Mesodermal cell (in vitro differentiated cells): ENCODE results near the gene CRYM. TPM values are rescaled to one million over a fixed set of nuclear protein-coding genes. Genes with fewer than 3 reads are reported as not detected.
A peak's percentile ranks its signal among the peaks of the same experiment; 100 is the strongest.
"Not testable (repeated sequence)": the region's sequence is repeated elsewhere in the genome, so short reads cannot be mapped to it uniquely, and the experiment has no call there.

Source experiments
- H3K27ac ChIP-seq: 2 replicates; pipeline ENCODE4 v1.7.0; 2013; ENCODE audit warnings: mild to moderate bottlenecking, low read depth, low read length, moderate library complexity; ENCODE audit not compliant: severe bottlenecking
- H3K36me3 ChIP-seq: 2 replicates; pipeline ENCODE4 v1.7.1; 2013; ENCODE audit warnings: mild to moderate bottlenecking, low read length, moderate library complexity; ENCODE audit not compliant: control insufficient read depth, insufficient read depth
- H3K4me1 ChIP-seq: one replicate; pipeline ENCODE4 v1.7.1; 2013; ENCODE audit warnings: mild to moderate bottlenecking, low read length; ENCODE audit not compliant: insufficient read depth, control insufficient read depth, poor library complexity, severe bottlenecking
- H3K4me3 ChIP-seq: 2 replicates; pipeline ENCODE4 v1.7.0; 2013; ENCODE audit warnings: low read length, control low read depth, mild to moderate bottlenecking; ENCODE audit not compliant: insufficient read depth, poor library complexity, severe bottlenecking; ENCODE audit errors: extremely low read depth
- H3K9me3 ChIP-seq: 2 replicates; pipeline ENCODE4 v1.7.1; 2013; ENCODE audit warnings: mild to moderate bottlenecking, low read length, moderate library complexity; ENCODE audit not compliant: control insufficient read depth
- WGBS, 2 experiments: methylation state at CpG; one replicate each; pipeline ENCODE4 v1.1.5; 2013; ENCODE audit warnings: missing lambda C conversion rate in 2 of 2; ENCODE audit not compliant: insufficient coverage in 2 of 2; 5-methylcytosine and 5-hydroxymethylcytosine counted together
- polyA plus RNA-seq, 2 experiments: library from polyadenylated mRNA; stranded (reverse); fragments of 50-300 nt; gene quantifications; one replicate each; pipeline ENCODE4 v1.2.3, GENCODE V29; 2013

Gene CRYM
- 3.9 TPM for polyA plus RNA-seq (2013, experiment 1 of 2)
- polyA plus RNA-seq (2013, experiment 2 of 2): 4.7 TPM

- Histone ChIP-seq H3K9me3 (no peaks in the 10 kb centered on the region), H3K4me1 (peaks cover 3% of the 10 kb centered on the region), H3K27ac (no peak within 1 kb of the TSS), H3K4me3 (peak within 1 kb of the TSS; percentile 35), H3K36me3 (no peaks in the 10 kb centered on the region)
- 2 to 3% methylated on average over 26 to 27 of the region's 46 CpGs for WGBS, 2 experiments
Measured at GRCh38 chr16:21277927-21278706, at the start of gene CRYM. Gene CRYM (minus strand): TSS chr16:21278290. CDS start chr16:21278251, 39 bp downstream.

DNA sequence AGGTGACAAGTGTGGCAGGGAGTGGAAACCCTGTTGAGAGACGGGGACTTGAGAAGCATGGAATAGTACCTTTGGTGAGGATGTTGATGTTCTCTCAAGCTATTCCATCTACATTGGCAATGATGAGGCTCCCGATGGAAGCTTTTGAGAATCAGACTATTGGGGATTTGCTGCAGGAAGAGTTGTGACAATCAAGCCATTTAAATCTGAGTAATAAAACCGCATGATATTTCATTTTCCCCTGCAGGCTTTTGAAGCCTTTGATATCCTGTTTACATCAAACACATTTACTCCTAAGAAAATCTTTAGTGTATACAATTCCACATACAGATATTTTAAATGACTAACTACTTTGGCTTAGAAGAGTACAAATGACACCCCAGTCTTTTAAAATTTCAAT lies 49.0 kb upstream of the CRYM start:
- no peak overlapping the region for H3K27ac ChIP-seq
- H3K9me3 ChIP-seq: no peaks in the 10 kb centered on the region
- WGBS, 2 experiments: 80 to 100% methylated on average over 1 to 3 of the region's 3 CpGs
- no peaks in the 10 kb centered on the region for H3K36me3 ChIP-seq
- H3K4me1 ChIP-seq: no peaks in the 10 kb centered on the region
- H3K4me3 ChIP-seq: no peak overlapping the region

- WGBS, 2 experiments: no CpG with 5 or more reads among the region's 2 CpGs
- Histone ChIP-seq H3K4me3 (no peak overlapping the region), H3K9me3 (no peaks in the 10 kb centered on the region), H3K4me1 (no peaks in the 10 kb centered on the region), H3K27ac (no peak overlapping the region), H3K36me3 (no peaks in the 10 kb centered on the region)
Measured at GRCh38 chr16:21326459-21326858, 48.4 kb upstream of the CRYM start.

- Histone ChIP-seq H3K27ac (no peak overlapping the region), H3K36me3 (no peaks in the 10 kb centered on the region), H3K4me3 (no peak overlapping the region), H3K4me1 (no peaks in the 10 kb centered on the region), H3K9me3 (no peaks in the 10 kb centered on the region)
- 91 to 96% methylated on average over 4 of the region's 4 CpGs for WGBS, 2 experiments
Measured at GRCh38 chr16:21324267-21324666, 46.2 kb upstream of the CRYM start.

DNA sequence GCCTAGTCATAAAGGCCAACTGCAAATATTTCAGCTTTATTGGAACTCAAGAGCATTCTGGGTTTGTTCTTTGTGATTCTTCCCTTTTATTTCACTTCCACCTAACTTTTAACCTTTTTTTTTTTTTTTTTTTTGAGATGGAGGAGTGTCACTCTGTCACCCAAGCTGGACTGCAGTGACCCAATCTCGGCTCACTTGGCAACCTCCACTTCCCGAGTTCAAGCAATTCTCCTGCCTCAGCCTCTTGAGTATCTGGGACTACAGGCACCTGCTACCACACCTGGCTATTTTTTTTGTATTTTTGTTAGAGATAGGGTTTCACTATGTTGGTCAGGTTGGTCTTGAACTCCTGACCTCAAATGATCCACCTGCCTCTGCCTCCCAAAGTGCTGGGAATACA lies 44.2 kb upstream of the CRYM start:
- not testable (repeated sequence) for H3K4me3 ChIP-seq, H3K9me3 ChIP-seq, H3K36me3 ChIP-seq, H3K4me1 ChIP-seq, H3K27ac ChIP-seq
- 100% methylated on average over 2 of the region's 2 CpGs; no CpG with 5 or more reads in 1 of the 2 experiments for WGBS, 2 experiments

DNA sequence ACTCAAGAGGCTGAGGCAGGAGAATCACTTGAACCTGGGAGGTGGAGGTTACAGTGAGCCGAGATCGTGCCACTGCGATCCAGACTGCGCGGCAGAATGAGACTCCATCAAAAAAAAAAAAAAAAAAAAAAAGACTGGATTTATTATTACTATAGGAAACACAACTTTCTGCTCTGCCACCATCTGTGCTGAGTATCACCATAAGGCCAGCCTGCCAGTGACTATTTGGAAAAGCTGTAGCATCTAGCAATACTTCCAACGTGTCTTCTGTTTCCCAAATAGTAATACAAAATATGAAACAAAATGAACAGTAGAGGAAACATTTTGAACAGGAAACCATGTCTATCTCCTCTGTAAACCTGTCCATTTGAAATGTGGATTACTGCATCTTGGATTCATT lies 43.6 kb upstream of the CRYM start:
- H3K27ac ChIP-seq: no peak overlapping the region
- WGBS, 2 experiments: no CpG with 5 or more reads among the region's 6 CpGs
- H3K36me3 ChIP-seq: no peaks in the 10 kb centered on the region
- H3K9me3 ChIP-seq: no peaks in the 10 kb centered on the region
- no peaks in the 10 kb centered on the region for H3K4me1 ChIP-seq
- H3K4me3 ChIP-seq: no peak overlapping the region

DNA sequence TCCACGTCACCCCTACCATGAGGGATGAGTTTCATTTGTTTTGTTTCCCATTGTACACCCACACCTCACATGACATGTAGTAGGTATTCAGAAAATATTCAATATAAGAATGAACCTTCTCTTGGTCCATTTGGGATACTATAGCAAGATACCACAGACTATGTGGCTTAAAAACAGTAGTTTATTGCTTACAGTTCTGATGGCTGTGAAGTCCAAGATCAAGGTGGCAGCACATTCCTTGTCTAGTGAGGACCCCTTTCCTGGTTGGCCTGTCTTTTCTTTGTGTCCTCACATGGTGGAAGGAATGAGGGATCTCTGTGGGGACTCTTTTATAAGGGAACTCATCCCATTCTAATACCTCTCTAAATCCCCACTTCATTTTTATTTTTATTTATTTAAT lies 36.2 kb upstream of the CRYM start:
- no peak overlapping the region for H3K4me3 ChIP-seq
- no peaks in the 10 kb centered on the region for H3K4me1 ChIP-seq
- no peak overlapping the region for H3K27ac ChIP-seq
- WGBS, 2 experiments: no CpG with 5 or more reads among the region's 1 CpG
- H3K9me3 ChIP-seq: no peaks in the 10 kb centered on the region
- no peaks in the 10 kb centered on the region for H3K36me3 ChIP-seq

DNA sequence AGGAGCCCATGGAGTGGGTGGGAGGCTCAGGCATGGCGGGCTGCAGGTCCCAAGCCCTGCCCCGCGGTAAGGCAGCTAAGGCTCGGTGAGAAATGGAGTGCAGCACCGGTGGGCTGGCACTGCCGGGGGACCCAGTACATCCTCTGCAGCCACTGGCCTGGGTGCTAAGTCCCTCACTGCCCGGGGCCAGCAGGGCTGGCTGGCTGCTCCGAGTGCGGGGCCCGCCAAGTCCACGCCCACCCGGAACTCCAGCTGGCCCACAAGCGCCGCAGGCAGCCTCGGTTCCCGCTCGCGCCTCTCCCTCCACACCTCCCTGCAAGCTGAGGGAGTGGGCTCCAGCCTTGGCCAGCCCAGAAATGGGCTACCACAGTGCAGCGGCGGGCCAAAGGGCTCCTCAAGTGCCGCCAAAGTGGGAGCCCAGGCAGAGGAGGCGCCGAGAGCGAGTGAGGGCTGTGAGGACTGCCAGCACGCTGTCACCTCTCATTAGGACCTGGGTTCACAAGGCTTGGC lies 34.8 kb upstream of the CRYM start:
- H3K4me1 ChIP-seq, H3K27ac ChIP-seq, H3K4me3 ChIP-seq, H3K36me3 ChIP-seq, H3K9me3 ChIP-seq: not testable (repeated sequence)
- WGBS, 2 experiments: 95 to 98% methylated on average over 5 to 22 of the region's 25 CpGs

GRCh38 chr16:21312046-21312445 lies 34.0 kb upstream of the CRYM start:
- H3K9me3 ChIP-seq, H3K4me1 ChIP-seq, H3K36me3 ChIP-seq, H3K4me3 ChIP-seq, H3K27ac ChIP-seq: not testable (repeated sequence)
- WGBS, 2 experiments: 94 to 96% methylated on average over 10 to 14 of the region's 18 CpGs

DNA sequence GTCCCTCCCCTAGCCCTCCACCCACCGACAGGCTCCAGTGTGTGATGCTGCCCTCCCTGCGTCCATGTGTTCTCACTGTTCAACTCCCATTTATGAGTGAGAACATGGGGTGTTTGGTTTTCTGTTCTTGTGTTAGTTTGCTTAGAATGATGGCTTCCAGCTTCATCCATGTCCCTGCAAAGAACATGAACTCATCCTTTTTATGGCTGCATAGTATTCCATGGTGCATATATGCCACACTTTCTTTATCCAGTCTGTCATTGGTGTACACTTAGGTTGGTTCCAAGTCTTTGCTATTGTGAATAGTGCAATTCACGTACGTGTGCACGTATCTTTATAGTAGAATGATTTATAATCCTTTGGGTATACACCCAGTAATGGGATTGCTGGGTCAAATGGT lies 28.6 kb upstream of the CRYM start:
- not testable (repeated sequence) for H3K27ac ChIP-seq, H3K4me1 ChIP-seq, H3K36me3 ChIP-seq, H3K4me3 ChIP-seq, H3K9me3 ChIP-seq
- WGBS, 2 experiments: 80% methylated on average over 1 of the region's 5 CpGs; no CpG with 5 or more reads in 1 of the 2 experiments

DNA sequence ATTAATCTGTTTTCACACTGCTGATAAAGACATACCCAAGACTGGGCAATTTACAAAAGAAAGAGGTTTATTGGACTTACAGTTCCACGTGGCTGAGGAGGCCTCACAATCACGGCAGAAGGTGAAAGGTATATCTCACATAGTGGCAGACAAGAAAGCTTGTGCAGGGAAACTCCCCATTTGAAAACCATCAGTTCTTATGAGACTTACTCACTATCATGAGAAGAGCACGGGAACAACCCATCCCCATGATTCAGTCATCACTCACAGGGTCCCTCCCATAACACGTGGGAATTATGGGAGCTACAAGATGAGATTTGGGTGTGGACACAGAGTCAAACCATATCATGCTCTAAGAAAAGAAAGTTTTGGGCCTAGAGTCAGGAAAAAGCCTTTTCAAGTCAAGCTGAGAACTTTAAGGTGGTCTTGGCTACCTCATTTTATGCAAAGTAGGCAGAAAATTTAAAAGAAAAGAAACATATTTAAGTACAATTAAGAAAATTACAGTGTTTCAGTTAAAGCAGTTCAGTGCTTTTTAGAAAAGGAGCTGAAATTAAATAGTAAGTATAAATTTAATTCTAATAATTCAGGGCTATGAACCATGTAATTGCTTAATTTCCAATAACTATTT lies 24.9 kb upstream of the CRYM start:
- 10 to 21% methylated on average over 2 of the region's 4 CpGs for WGBS, 2 experiments
- no peak overlapping the region for H3K4me3 ChIP-seq
- no peak overlapping the region for H3K27ac ChIP-seq
- H3K4me1 ChIP-seq: peaks cover 4% of the 10 kb centered on the region
- no peaks in the 10 kb centered on the region for H3K36me3 ChIP-seq
- no peaks in the 10 kb centered on the region for H3K9me3 ChIP-seq
